Ovary (tissue), 3 donors: Measurements from ENCODE around the gene FAR2.

ENCODE experiments used
- EP300 ChIP-seq: sonication (generic); formaldehyde crosslinking; IDR thresholded peaks from one replicate; pipeline ENCODE4 v1.6.1; 2017; ENCODE audit warnings: antibody characterized with exemption
- TF ChIP-seq, protein P1 (sequence below), 3 donors: fragments of 450-650 bp in 2 of 3; fragments of 200-600 bp in 1 of 3; IDR thresholded peaks; one replicate each; pipeline versions ENCODE4 v1.5.1 to v1.8.0; 2016 to 2022; ENCODE audit warnings: antibody characterized with exemption in 3 of 3, mild to moderate bottlenecking in 1 of 3
- donor health status: DM: no; HTN: no; CAD: no.

DNA sequence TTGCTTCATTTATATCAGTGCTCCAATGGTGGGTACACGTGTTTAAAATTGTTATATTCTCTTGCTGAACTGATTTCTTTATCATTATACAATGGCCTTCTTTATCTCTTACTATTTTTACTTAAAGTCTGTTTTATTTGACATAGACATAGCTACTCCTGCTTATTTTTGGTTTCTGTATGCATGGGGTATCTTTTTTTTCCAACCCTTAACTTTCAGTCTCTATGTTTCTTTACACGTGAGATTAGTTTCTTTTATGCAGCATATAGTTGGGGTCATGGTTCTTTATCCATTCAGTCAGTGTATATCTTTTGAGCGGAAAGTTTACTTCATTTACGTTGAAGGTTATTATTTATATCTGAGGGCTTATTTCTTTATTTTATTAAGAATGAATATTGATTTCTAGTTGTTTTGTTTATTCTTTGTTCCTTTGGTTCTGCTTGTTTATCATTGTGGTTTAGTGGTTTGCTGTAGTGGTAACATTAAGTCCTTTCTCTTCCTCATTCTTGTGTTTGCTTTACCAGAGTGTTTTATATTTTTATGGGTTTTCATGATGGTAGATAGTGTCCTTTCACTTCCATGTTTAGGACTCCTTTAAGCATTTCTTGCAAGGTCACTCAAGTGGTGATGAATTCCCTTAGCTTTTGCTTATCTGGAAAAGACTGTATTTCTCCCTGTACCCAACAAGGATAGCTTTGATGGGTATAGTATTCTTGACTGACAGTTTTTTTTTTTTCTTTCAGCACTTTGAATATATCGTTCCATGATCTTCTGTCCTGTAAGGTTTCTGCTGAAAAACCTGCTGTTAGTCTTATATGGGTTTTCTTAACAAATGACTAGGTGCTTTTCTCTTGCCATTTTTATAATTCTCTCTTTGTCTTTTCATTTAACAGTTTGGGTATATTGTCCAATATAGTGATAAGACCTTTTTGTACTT lies 38.3 kb upstream of the FAR2 start:
- TF ChIP-seq, protein P1, sequence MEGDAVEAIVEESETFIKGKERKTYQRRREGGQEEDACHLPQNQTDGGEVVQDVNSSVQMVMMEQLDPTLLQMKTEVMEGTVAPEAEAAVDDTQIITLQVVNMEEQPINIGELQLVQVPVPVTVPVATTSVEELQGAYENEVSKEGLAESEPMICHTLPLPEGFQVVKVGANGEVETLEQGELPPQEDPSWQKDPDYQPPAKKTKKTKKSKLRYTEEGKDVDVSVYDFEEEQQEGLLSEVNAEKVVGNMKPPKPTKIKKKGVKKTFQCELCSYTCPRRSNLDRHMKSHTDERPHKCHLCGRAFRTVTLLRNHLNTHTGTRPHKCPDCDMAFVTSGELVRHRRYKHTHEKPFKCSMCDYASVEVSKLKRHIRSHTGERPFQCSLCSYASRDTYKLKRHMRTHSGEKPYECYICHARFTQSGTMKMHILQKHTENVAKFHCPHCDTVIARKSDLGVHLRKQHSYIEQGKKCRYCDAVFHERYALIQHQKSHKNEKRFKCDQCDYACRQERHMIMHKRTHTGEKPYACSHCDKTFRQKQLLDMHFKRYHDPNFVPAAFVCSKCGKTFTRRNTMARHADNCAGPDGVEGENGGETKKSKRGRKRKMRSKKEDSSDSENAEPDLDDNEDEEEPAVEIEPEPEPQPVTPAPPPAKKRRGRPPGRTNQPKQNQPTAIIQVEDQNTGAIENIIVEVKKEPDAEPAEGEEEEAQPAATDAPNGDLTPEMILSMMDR (IDR thresholded peaks at IDR 0.05): no peak
- TF ChIP-seq EP300: no peak
